K562 (cell line): ENCODE measurements around the gene SLC35E2B. TPM values are rescaled to one million over a fixed set of nuclear protein-coding genes. Genes with fewer than 3 reads are reported as not detected.
"Not testable (repeated sequence)": the region's sequence is repeated elsewhere in the genome, so short reads cannot be mapped to it uniquely, and the experiment has no call there.

ENCODE experiments used
- DIDO1 ChIP-seq: fragments of 450-650 bp; IDR thresholded peaks from 2 replicates; pipeline ENCODE4 v1.6.1; 2016; ENCODE audit warnings: low read depth, missing biosample characterization, missing genetic modification characterization
- ESRRA ChIP-seq: fragments of 450-650 bp; IDR thresholded peaks from 2 replicates; pipeline ENCODE4 v1.6.1; 2014; ENCODE audit warnings: low read depth, mild to moderate bottlenecking, moderate library complexity, borderline replicate concordance
- HDAC2 ChIP-seq: fragments of 450-650 bp; IDR thresholded peaks from 2 replicates; pipeline ENCODE4 v1.6.1; 2016; ENCODE audit warnings: mild to moderate bottlenecking
- HLTF ChIP-seq: fragments of 450-650 bp; IDR thresholded peaks from 2 replicates; pipeline ENCODE4 v1.6.1; 2016
- NBN ChIP-seq: fragments of 450-650 bp; IDR thresholded peaks from 2 replicates; pipeline ENCODE4 v1.6.1; 2016; ENCODE audit warnings: low read depth, mild to moderate bottlenecking
- NR2C1 ChIP-seq, 2 experiments: fragments of 450-650 bp; IDR thresholded peaks; 2 replicates each; pipeline ENCODE4 v1.6.1; 2017; ENCODE audit warnings: mild to moderate bottlenecking in 2 of 2, antibody characterized with exemption in 1 of 2, inconsistent platforms in 1 of 2, missing compliant biosample characterization in 1 of 2, missing genetic modification characterization in 1 of 2
- RAD21 ChIP-seq, 2 experiments: fragments of 250-450 bp in 1 of 2; fragments of 450-650 bp in 1 of 2; sonication (Bioruptor Pico) in 1 of 2; formaldehyde crosslinking in 1 of 2; IDR thresholded peaks in 1 of 2; conservative IDR thresholded peaks in 1 of 2; 2 replicates each; pipeline versions ENCODE4 v1.4.0 to v1.8.0; 2020 to 2022; ENCODE audit warnings: mild to moderate bottlenecking in 2 of 2, moderate library complexity in 1 of 2
- TAF1 ChIP-seq: IDR thresholded peaks from 2 replicates; pipeline ENCODE4 v1.6.1; 2011; ENCODE audit warnings: mild to moderate bottlenecking, low read length, moderate library complexity; ENCODE audit not compliant: insufficient read depth, control insufficient read depth, severe bottlenecking; ENCODE audit errors: extremely low read depth
- TEAD4 ChIP-seq, 2 experiments: sonication (generic) in 1 of 2; formaldehyde crosslinking in 1 of 2; IDR thresholded peaks; 2 replicates each; pipeline versions ENCODE4 v1.6.1 to v1.8.0; 2012 to 2022; ENCODE audit warnings: borderline replicate concordance in 1 of 2, inconsistent platforms in 1 of 2, low read length in 1 of 2, mild to moderate bottlenecking in 1 of 2, missing genetic modification reagents in 1 of 2
- polyA plus RNA-seq, 8 experiments: library from polyadenylated mRNA; depleted of rRNA in 4 of 8; stranded (reverse) in 5 of 8; unstranded in 3 of 8; fragments of >200 nt; fragmentation: Nextera tagmentation in 2 of 8; fragmentation: Illumina TruSeq in 1 of 8; extraction: Ambion mirVana in 2 of 8; extraction: Trizol in 1 of 8; gene quantifications; 2 replicates each; pipeline versions ENCODE4 v1.2.1 to v1.2.3, GENCODE V29; 2011 to 2014; ENCODE audit warnings: inconsistent platforms in 1 of 8, missing spikeins in 1 of 8
- total RNA-seq, 7 experiments: library from RNA; depleted of rRNA in 6 of 7; stranded (reverse); fragments of >200 nt in 6 of 7; fragmentation: Illumina TruSeq in 2 of 7; extraction: Trizol in 2 of 7; gene quantifications; 2 replicates each; pipeline versions ENCODE4 v1.2.1 to v1.2.3, GENCODE V29; 2011 to 2021; ENCODE audit warnings: low replicate concordance in 1 of 7
- TF ChIP-seq, protein P1 (sequence below): fragments of 450-650 bp; formaldehyde crosslinking; IDR thresholded peaks from 2 replicates; pipeline ENCODE4 v1.4.0; 2020; ENCODE audit warnings: mild to moderate bottlenecking, moderate library complexity
- TF ChIP-seq, protein P2 (sequence below): fragments of 250-450 bp; sonication (Bioruptor Pico); IDR thresholded peaks from 2 replicates; pipeline ENCODE4 v1.4.0; 2020
- TF ChIP-seq, protein P3 (sequence below): fragments of 250-450 bp; sonication (Bioruptor Pico); IDR thresholded peaks from 2 replicates; pipeline ENCODE4 v1.4.0; 2020; ENCODE audit warnings: mild to moderate bottlenecking
- TF ChIP-seq, protein P4 (sequence below): fragments of 250-450 bp; sonication (Bioruptor Pico); IDR thresholded peaks from 2 replicates; pipeline ENCODE4 v1.4.0; 2020

The SLC35E2B gene
- total and polyA plus RNA-seq, 9 of the 15 experiments (the other 6 are each of a cell fraction or from before 2014, with no cell fraction given), result 4.7 to 44.6 (median 20.7) TPM

DNA sequence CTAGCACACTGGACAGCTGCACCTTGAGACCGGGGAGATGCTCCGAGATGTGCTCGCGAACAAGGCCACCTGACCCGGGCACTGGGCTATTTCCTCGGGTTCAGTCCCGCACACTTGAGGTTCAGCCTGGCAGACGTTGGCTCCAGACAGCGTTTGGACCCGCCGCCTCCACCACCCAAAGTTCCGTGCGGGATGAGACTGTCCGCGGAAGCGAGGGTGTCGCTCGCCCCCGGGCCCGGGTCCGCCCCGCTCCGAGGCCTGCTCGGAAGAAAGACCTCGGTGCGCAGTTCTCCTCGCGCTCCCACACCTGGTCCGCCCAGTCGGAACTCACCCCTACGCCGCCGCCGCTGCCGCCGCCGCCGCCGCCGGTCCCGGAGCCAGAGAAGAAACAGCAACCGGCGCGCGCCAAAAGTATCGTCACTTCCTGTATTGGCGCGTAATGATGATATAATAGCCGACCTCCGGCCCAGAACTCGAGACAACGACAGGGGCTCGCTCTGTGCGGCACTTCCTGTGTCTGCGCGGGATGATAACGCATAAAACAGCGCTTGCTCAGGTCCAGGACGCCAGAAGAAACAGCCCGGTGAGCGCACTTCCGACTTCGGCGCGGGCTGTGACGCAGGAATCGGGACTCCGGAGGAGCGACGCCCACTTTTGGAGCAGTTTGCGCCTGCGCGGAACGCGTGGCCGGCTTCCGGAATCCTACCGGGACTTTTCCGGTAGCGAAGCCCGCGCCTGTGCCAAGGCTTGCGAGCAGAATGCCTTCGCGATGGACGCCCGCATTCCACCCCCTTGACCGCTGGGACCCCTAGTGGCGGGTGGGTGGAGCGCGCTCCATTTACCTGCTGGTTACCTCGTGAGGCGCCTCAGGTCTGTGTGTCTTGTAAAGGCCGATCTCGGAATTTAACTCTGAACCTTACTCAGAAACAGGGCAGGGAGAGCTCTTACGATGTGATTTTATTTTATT is 33.7 kb downstream of the SLC35E2B start, which contains the start of gene CDK11B (continued):
- peak; percentile 87 for TF ChIP-seq HDAC2
- TF ChIP-seq, protein P1, sequence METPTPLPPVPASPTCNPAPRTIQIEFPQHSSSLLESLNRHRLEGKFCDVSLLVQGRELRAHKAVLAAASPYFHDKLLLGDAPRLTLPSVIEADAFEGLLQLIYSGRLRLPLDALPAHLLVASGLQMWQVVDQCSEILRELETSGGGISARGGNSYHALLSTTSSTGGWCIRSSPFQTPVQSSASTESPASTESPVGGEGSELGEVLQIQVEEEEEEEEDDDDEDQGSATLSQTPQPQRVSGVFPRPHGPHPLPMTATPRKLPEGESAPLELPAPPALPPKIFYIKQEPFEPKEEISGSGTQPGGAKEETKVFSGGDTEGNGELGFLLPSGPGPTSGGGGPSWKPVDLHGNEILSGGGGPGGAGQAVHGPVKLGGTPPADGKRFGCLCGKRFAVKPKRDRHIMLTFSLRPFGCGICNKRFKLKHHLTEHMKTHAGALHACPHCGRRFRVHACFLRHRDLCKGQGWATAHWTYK, result 0 out of 2 replicates have a peak, but pooled peaks have one; percentile 25
- TF ChIP-seq HLTF, result 0 out of 2 replicates have a peak, but pooled peaks have one; percentile 42
- TF ChIP-seq, protein P2, sequence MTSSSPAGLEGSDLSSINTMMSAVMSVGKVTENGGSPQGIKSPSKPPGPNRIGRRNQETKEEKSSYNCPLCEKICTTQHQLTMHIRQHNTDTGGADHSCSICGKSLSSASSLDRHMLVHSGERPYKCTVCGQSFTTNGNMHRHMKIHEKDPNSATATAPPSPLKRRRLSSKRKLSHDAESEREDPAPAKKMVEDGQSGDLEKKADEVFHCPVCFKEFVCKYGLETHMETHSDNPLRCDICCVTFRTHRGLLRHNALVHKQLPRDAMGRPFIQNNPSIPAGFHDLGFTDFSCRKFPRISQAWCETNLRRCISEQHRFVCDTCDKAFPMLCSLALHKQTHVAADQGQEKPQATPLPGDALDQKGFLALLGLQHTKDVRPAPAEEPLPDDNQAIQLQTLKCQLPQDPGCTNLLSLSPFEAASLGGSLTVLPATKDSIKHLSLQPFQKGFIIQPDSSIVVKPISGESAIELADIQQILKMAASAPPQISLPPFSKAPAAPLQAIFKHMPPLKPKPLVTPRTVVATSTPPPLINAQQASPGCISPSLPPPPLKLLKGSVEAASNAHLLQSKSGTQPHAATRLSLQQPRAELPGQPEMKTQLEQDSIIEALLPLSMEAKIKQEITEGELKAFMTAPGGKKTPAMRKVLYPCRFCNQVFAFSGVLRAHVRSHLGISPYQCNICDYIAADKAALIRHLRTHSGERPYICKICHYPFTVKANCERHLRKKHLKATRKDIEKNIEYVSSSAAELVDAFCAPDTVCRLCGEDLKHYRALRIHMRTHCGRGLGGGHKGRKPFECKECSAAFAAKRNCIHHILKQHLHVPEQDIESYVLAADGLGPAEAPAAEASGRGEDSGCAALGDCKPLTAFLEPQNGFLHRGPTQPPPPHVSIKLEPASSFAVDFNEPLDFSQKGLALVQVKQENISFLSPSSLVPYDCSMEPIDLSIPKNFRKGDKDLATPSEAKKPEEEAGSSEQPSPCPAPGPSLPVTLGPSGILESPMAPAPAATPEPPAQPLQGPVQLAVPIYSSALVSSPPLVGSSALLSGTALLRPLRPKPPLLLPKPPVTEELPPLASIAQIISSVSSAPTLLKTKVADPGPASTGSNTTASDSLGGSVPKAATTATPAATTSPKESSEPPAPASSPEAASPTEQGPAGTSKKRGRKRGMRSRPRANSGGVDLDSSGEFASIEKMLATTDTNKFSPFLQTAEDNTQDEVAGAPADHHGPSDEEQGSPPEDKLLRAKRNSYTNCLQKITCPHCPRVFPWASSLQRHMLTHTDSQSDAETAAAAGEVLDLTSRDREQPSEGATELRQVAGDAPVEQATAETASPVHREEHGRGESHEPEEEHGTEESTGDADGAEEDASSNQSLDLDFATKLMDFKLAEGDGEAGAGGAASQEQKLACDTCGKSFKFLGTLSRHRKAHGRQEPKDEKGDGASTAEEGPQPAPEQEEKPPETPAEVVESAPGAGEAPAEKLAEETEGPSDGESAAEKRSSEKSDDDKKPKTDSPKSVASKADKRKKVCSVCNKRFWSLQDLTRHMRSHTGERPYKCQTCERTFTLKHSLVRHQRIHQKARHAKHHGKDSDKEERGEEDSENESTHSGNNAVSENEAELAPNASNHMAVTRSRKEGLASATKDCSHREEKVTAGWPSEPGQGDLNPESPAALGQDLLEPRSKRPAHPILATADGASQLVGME, result 0 out of 2 replicates have a peak, but pooled peaks have one; percentile 29
- TF ChIP-seq DIDO1 (tag), result peak; percentile 86
- TF ChIP-seq NBN, result peak; percentile 89; the same call in 1 of the 2 replicates
- TF ChIP-seq ESRRA, result peak; percentile 95
- TF ChIP-seq, protein P3, sequence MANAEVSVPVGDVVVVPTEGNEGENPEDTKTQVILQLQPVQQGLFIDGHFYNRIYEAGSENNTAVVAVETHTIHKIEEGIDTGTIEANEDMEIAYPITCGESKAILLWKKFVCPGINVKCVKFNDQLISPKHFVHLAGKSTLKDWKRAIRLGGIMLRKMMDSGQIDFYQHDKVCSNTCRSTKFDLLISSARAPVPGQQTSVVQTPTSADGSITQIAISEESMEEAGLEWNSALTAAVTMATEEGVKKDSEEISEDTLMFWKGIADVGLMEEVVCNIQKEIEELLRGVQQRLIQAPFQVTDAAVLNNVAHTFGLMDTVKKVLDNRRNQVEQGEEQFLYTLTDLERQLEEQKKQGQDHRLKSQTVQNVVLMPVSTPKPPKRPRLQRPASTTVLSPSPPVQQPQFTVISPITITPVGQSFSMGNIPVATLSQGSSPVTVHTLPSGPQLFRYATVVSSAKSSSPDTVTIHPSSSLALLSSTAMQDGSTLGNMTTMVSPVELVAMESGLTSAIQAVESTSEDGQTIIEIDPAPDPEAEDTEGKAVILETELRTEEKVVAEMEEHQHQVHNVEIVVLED (CRISPR knock-in tag), result peak; percentile 41; the same call in 1 of the 2 replicates
- TF ChIP-seq TAF1, result peak; percentile 58
- TF ChIP-seq RAD21 (CRISPR knock-in tag; conservative IDR thresholded peaks at IDR 0.05 in 1 of 2, IDR thresholded peaks at IDR 0.05 in 1 of 2), result 0 out of 4 replicates have a peak, but pooled peaks of 1 of the 2 experiments have one; percentile 4
- TF ChIP-seq, protein P4, sequence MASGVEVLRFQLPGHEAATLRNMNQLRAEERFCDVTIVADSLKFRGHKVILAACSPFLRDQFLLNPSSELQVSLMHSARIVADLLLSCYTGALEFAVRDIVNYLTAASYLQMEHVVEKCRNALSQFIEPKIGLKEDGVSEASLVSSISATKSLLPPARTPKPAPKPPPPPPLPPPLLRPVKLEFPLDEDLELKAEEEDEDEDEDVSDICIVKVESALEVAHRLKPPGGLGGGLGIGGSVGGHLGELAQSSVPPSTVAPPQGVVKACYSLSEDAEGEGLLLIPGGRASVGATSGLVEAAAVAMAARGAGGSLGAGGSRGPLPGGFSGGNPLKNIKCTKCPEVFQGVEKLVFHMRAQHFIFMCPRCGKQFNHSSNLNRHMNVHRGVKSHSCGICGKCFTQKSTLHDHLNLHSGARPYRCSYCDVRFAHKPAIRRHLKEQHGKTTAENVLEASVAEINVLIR, result peak; percentile 99
- 0 out of 2 replicates have a peak, but pooled peaks have one; percentile 8 for TF ChIP-seq TEAD4 (IDR thresholded peaks at IDR 0.05; ENCODE audit: low read length)
- TF ChIP-seq TEAD4 (CRISPR knock-in tag; IDR thresholded peaks at IDR 0.05; ENCODE audit: borderline replicate concordance), result not testable (repeated sequence)
- TF ChIP-seq NR2C1 (IDR thresholded peaks at IDR 0.05), result peak; percentile 88
- TF ChIP-seq NR2C1 (tag; IDR thresholded peaks at IDR 0.05), result peak; percentile 94
